Natural killer cell treated with Interleukin-12 subunit alpha and Interleukin-12 subunit beta and Interleukin-15 and Interleukin-18, amount 100 ng/mL, for 72 hours (primary cell): ENCODE results near the gene OR51S1. TPM values are rescaled to one million over a fixed set of nuclear protein-coding genes. Genes with fewer than 3 reads are reported as not detected.

Source experiments
- total RNA-seq, 2 donors: library from RNA; stranded (reverse); gene quantifications; one replicate each; pipeline ENCODE4 v1.2.3, GENCODE V29; 2022

OR51S1 gene
- total RNA-seq, 2 donors from 2014 or later, result not detected

Other genes with a start within 250 kb of the OR51S1 start
- gene TRIM68, start 241.0 kb downstream of the OR51S1 start, total RNA-seq, result 10 to 100 TPM; 12.6 to 15.3 TPM
- gene OR51D1, start 211.7 kb downstream of the OR51S1 start, total RNA-seq, result not detected
- not detected for gene OR51E1, start 205.2 kb downstream of the OR51S1 start, total RNA-seq
- gene OR51E2, start 151.4 kb downstream of the OR51S1 start, total RNA-seq, result not detected
- not detected for gene MMP26, start 144.4 kb downstream of the OR51S1 start, total RNA-seq
- not detected for gene OR51F1, start 79.3 kb downstream of the OR51S1 start, total RNA-seq
- not detected for gene OR52R1, start 44.8 kb downstream of the OR51S1 start, total RNA-seq
- gene OR51F2, start 27.9 kb downstream of the OR51S1 start, total RNA-seq, result not detected
- not detected for gene OR51T1, start 32.7 kb upstream of the OR51S1 start, total RNA-seq
- gene OR51A7, start 54.6 kb upstream of the OR51S1 start, total RNA-seq, result not detected
- not detected for gene OR51G2, start 70.1 kb upstream of the OR51S1 start, total RNA-seq
- not detected for gene OR51G1, start 75.1 kb upstream of the OR51S1 start, total RNA-seq
- gene OR51A4, start 98.4 kb upstream of the OR51S1 start, total RNA-seq, result not detected
- not detected for gene OR51A2, start 106.5 kb upstream of the OR51S1 start, total RNA-seq
- not detected for gene OR51L1, start 145.6 kb upstream of the OR51S1 start, total RNA-seq
- gene OR52J3, start 197.3 kb upstream of the OR51S1 start, total RNA-seq, result not detected
- not detected for gene OR52E2, start 210.4 kb upstream of the OR51S1 start, total RNA-seq
- not detected for gene OR52E1, start 220.4 kb upstream of the OR51S1 start, total RNA-seq